ENCODE results near the gene MUC3A.

Gene MUC3A

GRCh38 chr7:100914208-100914878 lies 35.0 kb upstream of the MUC3A start (continued):
- TF ChIP-seq, protein P1, sequence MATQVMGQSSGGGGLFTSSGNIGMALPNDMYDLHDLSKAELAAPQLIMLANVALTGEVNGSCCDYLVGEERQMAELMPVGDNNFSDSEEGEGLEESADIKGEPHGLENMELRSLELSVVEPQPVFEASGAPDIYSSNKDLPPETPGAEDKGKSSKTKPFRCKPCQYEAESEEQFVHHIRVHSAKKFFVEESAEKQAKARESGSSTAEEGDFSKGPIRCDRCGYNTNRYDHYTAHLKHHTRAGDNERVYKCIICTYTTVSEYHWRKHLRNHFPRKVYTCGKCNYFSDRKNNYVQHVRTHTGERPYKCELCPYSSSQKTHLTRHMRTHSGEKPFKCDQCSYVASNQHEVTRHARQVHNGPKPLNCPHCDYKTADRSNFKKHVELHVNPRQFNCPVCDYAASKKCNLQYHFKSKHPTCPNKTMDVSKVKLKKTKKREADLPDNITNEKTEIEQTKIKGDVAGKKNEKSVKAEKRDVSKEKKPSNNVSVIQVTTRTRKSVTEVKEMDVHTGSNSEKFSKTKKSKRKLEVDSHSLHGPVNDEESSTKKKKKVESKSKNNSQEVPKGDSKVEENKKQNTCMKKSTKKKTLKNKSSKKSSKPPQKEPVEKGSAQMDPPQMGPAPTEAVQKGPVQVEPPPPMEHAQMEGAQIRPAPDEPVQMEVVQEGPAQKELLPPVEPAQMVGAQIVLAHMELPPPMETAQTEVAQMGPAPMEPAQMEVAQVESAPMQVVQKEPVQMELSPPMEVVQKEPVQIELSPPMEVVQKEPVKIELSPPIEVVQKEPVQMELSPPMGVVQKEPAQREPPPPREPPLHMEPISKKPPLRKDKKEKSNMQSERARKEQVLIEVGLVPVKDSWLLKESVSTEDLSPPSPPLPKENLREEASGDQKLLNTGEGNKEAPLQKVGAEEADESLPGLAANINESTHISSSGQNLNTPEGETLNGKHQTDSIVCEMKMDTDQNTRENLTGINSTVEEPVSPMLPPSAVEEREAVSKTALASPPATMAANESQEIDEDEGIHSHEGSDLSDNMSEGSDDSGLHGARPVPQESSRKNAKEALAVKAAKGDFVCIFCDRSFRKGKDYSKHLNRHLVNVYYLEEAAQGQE (tag by site-specific recombination; IDR thresholded peaks at IDR 0.05) = peak; percentile 47; the same call in 1 of the 2 replicates
- TF ChIP-seq ZNF629 (tag by site-specific recombination; IDR thresholded peaks at IDR 0.05) (peak; percentile 25; the same call in 1 of the 2 replicates), ZEB2 (tag by site-specific recombination; IDR thresholded peaks at IDR 0.05) (no peak), ZNF19 (tag by site-specific recombination; IDR thresholded peaks at IDR 0.05; ENCODE audit: low read depth) (no peak), PRDM4 (tag by site-specific recombination; IDR thresholded peaks at IDR 0.05) (no peak), ZBTB17 (tag by site-specific recombination; IDR thresholded peaks at IDR 0.05) (no peak), KLF7 (tag by site-specific recombination; IDR thresholded peaks at IDR 0.05; ENCODE audit: borderline replicate concordance) (no peak), ZNF501 (tag by site-specific recombination; IDR thresholded peaks at IDR 0.05) (0 out of 2 replicates have a peak, but pooled peaks have one; percentile 33), ZNF843 (tag by site-specific recombination; IDR thresholded peaks at IDR 0.05) (no peak), TRIM28 (IDR thresholded peaks at IDR 0.05; ENCODE audit: borderline replicate concordance, low read length) (no peak), PRDM10 (tag by site-specific recombination; IDR thresholded peaks at IDR 0.05) (no peak), ZBTB8A (tag by site-specific recombination; IDR thresholded peaks at IDR 0.05) (peak; percentile 45; the same call in 1 of the 2 replicates), ZNF768 (tag by site-specific recombination; IDR thresholded peaks at IDR 0.05) (no peak), ZNF112 (tag by site-specific recombination; IDR thresholded peaks at IDR 0.05) (no peak), KLF1 (tag by site-specific recombination; IDR thresholded peaks at IDR 0.05) (no peak), SP3 (tag by site-specific recombination; IDR thresholded peaks at IDR 0.05) (no peak), PRDM6 (tag by site-specific recombination; IDR thresholded peaks at IDR 0.05) (no peak), ZNF350 (tag by site-specific recombination; IDR thresholded peaks at IDR 0.05) (no peak), BCL6B (tag by site-specific recombination; IDR thresholded peaks at IDR 0.05) (no peak), EGR2 (tag by site-specific recombination; IDR thresholded peaks at IDR 0.05; ENCODE audit: low read depth) (no peak)
- TF ChIP-seq, protein P2, sequence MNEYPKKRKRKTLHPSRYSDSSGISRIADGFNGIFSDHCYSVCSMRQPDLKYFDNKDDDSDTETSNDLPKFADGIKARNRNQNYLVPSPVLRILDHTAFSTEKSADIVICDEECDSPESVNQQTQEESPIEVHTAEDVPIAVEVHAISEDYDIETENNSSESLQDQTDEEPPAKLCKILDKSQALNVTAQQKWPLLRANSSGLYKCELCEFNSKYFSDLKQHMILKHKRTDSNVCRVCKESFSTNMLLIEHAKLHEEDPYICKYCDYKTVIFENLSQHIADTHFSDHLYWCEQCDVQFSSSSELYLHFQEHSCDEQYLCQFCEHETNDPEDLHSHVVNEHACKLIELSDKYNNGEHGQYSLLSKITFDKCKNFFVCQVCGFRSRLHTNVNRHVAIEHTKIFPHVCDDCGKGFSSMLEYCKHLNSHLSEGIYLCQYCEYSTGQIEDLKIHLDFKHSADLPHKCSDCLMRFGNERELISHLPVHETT (tag by site-specific recombination; IDR thresholded peaks at IDR 0.05) = no peak
- TF ChIP-seq, protein P3, sequence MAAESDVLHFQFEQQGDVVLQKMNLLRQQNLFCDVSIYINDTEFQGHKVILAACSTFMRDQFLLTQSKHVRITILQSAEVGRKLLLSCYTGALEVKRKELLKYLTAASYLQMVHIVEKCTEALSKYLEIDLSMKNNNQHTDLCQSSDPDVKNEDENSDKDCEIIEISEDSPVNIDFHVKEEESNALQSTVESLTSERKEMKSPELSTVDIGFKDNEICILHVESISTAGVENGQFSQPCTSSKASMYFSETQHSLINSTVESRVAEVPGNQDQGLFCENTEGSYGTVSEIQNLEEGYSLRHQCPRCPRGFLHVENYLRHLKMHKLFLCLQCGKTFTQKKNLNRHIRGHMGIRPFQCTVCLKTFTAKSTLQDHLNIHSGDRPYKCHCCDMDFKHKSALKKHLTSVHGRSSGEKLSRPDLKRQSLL (tag by site-specific recombination; IDR thresholded peaks at IDR 0.05) = no peak

All from HEK293 (cell line).